Stimulated activated effector memory CD8-positive, alpha-beta T cell treated with anti-CD3 and anti-CD28 coated beads, Interleukin-12 subunit alpha, Interleukin-12 subunit beta, amount 100 ng/mL, for 72 hours (primary cell): Measurements from ENCODE around the gene ARL4D.

Source experiments
- ATAC-seq: fragments of 150-1000 bp; cut with Tn5 transposase; 2 replicates; pipeline ENCODE4 v1.10.0; 2021
- DNase-seq, 2 donors: peaks; one replicate each; pipeline ENCODE4 v3.0.0; 2021 to 2022; ENCODE audit warnings: low spot score in 2 of 2
- H3K27ac Mint-ChIP-seq: one replicate; pipeline ENCODE4 v1.8.0; 2022; ENCODE audit warnings: mild to moderate bottlenecking, mixed read lengths
- H3K36me3 Mint-ChIP-seq: one replicate; pipeline ENCODE4 v1.8.0; 2022; ENCODE audit warnings: mild to moderate bottlenecking, mixed read lengths
- H3K4me1 Mint-ChIP-seq: one replicate; pipeline ENCODE4 v1.8.0; 2022; ENCODE audit warnings: mixed read lengths
- H3K4me3 Mint-ChIP-seq: one replicate; pipeline ENCODE4 v1.8.0; 2022; ENCODE audit warnings: mild to moderate bottlenecking, mixed read lengths
- H3K9me3 Mint-ChIP-seq: one replicate; pipeline ENCODE4 v1.8.0; 2022; ENCODE audit warnings: mixed read lengths

The ARL4D gene

GRCh38 chr17:43398724-43399595 lies at the start of gene ARL4D:
TSS of gene ARL4D (plus strand) at chr17:43398993. CDS start at chr17:43399733, 740 bp downstream.
- Mint-ChIP-seq H3K9me3 (no peaks in the 10 kb centered on the region), H3K36me3 (peaks cover 7% of the 10 kb centered on the region), H3K4me3 (peak within 1 kb of the TSS; percentile 87), H3K27ac (peak within 1 kb of the TSS; percentile 92), H3K4me1 (peaks cover 20% of the 10 kb centered on the region)
- DNase-seq (peak; percentile 68 to 87), ATAC-seq (peak; percentile 86)

GRCh38 chr17:43349142-43349541 lies 49.7 kb upstream of the ARL4D start:
- ATAC-seq = no peak
- no peak overlapping the region for H3K27ac Mint-ChIP-seq
- peaks cover 23% of the 10 kb centered on the region for H3K9me3 Mint-ChIP-seq

GRCh38 chr17:43350888-43351361 lies 47.9 kb upstream of the ARL4D start:
- H3K36me3 Mint-ChIP-seq = peaks cover 12% of the 10 kb centered on the region
- H3K27ac Mint-ChIP-seq = peak overlapping the region; percentile 79
- DNase-seq (no peak), ATAC-seq (no peak)
- peaks cover 23% of the 10 kb centered on the region for H3K9me3 Mint-ChIP-seq
- peaks cover 29% of the 10 kb centered on the region for H3K4me1 Mint-ChIP-seq
- peak overlapping the region; percentile 31 for H3K4me3 Mint-ChIP-seq

More at GRCh38 chr17:43349142-43349541, 49.7 kb upstream of the ARL4D start:
- Mint-ChIP-seq H3K4me1 (peaks cover 29% of the 10 kb centered on the region), H3K36me3 (peaks cover 12% of the 10 kb centered on the region), H3K4me3 (no peak overlapping the region)
- no peak for DNase-seq

GRCh38 chr17:43351691-43352090 lies 47.1 kb upstream of the ARL4D start:
- DNase-seq (no peak), ATAC-seq (peak; percentile 95)
- Mint-ChIP-seq H3K4me3 (peak overlapping the region; percentile 31), H3K27ac (peak overlapping the region; percentile 79), H3K4me1 (peaks cover 31% of the 10 kb centered on the region), H3K36me3 (peaks cover 12% of the 10 kb centered on the region), H3K9me3 (peaks cover 23% of the 10 kb centered on the region)

GRCh38 chr17:43352579-43353331 lies 46.0 kb upstream of the ARL4D start:
- DNase-seq (no peak), ATAC-seq (no peak)
- Mint-ChIP-seq H3K9me3 (peaks cover 18% of the 10 kb centered on the region), H3K27ac (no peak overlapping the region), H3K4me1 (peaks cover 37% of the 10 kb centered on the region), H3K4me3 (no peak overlapping the region), H3K36me3 (peaks cover 12% of the 10 kb centered on the region)

GRCh38 chr17:43353393-43353792 lies 45.4 kb upstream of the ARL4D start:
- ATAC-seq (no peak), DNase-seq (no peak)
- H3K27ac Mint-ChIP-seq = no peak overlapping the region
- H3K4me3 Mint-ChIP-seq = no peak overlapping the region
- H3K36me3 Mint-ChIP-seq = peaks cover 11% of the 10 kb centered on the region
- peaks cover 15% of the 10 kb centered on the region for H3K9me3 Mint-ChIP-seq
- H3K4me1 Mint-ChIP-seq = peaks cover 43% of the 10 kb centered on the region

- Mint-ChIP-seq H3K4me1 (peaks cover 53% of the 10 kb centered on the region), H3K27ac (no peak overlapping the region), H3K9me3 (peaks cover 9% of the 10 kb centered on the region), H3K36me3 (peaks cover 10% of the 10 kb centered on the region), H3K4me3 (no peak overlapping the region)
- no peak for ATAC-seq
- no peak for DNase-seq
These were observed 44.4 kb upstream of the ARL4D start for GRCh38 chr17:43354371-43354770.

GRCh38 chr17:43356450-43356849 lies 42.3 kb upstream of the ARL4D start:
- Mint-ChIP-seq H3K9me3 (no peaks in the 10 kb centered on the region), H3K4me1 (peaks cover 63% of the 10 kb centered on the region), H3K27ac (no peak overlapping the region), H3K36me3 (peaks cover 30% of the 10 kb centered on the region), H3K4me3 (no peak overlapping the region)
- DNase-seq (no peak), ATAC-seq (no peak)

GRCh38 chr17:43356999-43357398 lies 41.8 kb upstream of the ARL4D start:
- peaks cover 31% of the 10 kb centered on the region for H3K36me3 Mint-ChIP-seq
- H3K27ac Mint-ChIP-seq = no peak overlapping the region
- no peak for DNase-seq
- H3K9me3 Mint-ChIP-seq = no peaks in the 10 kb centered on the region
- ATAC-seq = no peak
- H3K4me1 Mint-ChIP-seq = peaks cover 63% of the 10 kb centered on the region
- no peak overlapping the region for H3K4me3 Mint-ChIP-seq

- H3K36me3 Mint-ChIP-seq = peaks cover 36% of the 10 kb centered on the region
- DNase-seq = peak in 1 of 2 donors; percentile 57
- peak overlapping the region; percentile 76 for H3K4me3 Mint-ChIP-seq
- H3K27ac Mint-ChIP-seq = peak overlapping the region; percentile 100
- ATAC-seq = no peak
- H3K9me3 Mint-ChIP-seq = no peaks in the 10 kb centered on the region
- peaks cover 60% of the 10 kb centered on the region for H3K4me1 Mint-ChIP-seq
These were observed 39.2 kb upstream of the ARL4D start for GRCh38 chr17:43359469-43360110.

GRCh38 chr17:43360376-43360738 lies 38.4 kb upstream of the ARL4D start:
- Mint-ChIP-seq H3K36me3 (peaks cover 41% of the 10 kb centered on the region), H3K4me1 (peaks cover 68% of the 10 kb centered on the region), H3K27ac (peak overlapping the region; percentile 100), H3K9me3 (no peaks in the 10 kb centered on the region), H3K4me3 (peak overlapping the region; percentile 76)
- peak; percentile 55 to 89 for DNase-seq
- ATAC-seq = peak; percentile 81

GRCh38 chr17:43360739-43361505 lies 37.9 kb upstream of the ARL4D start:
- Mint-ChIP-seq H3K27ac (peak overlapping the region; percentile 100), H3K9me3 (no peaks in the 10 kb centered on the region), H3K4me1 (peaks cover 72% of the 10 kb centered on the region), H3K36me3 (peaks cover 41% of the 10 kb centered on the region), H3K4me3 (peak overlapping the region; percentile 76)
- peak; percentile 84 for ATAC-seq
- peak; percentile 73 to 93 for DNase-seq

- Mint-ChIP-seq H3K9me3 (no peaks in the 10 kb centered on the region), H3K27ac (peak overlapping the region; percentile 44), H3K36me3 (peaks cover 59% of the 10 kb centered on the region), H3K4me1 (peaks cover 79% of the 10 kb centered on the region), H3K4me3 (peak overlapping the region; percentile 17)
- DNase-seq (no peak), ATAC-seq (no peak)
These were observed 35.4 kb upstream of the ARL4D start for GRCh38 chr17:43363181-43363925.

GRCh38 chr17:43363926-43364285 lies 34.9 kb upstream of the ARL4D start:
- Mint-ChIP-seq H3K9me3 (no peaks in the 10 kb centered on the region), H3K27ac (peak overlapping the region; percentile 44), H3K36me3 (peaks cover 65% of the 10 kb centered on the region), H3K4me1 (peaks cover 79% of the 10 kb centered on the region), H3K4me3 (peak overlapping the region; percentile 17)
- DNase-seq (no peak), ATAC-seq (no peak)
